Measurements from ENCODE around the gene NALCN.
"Not testable (repeated sequence)": the region's sequence is repeated elsewhere in the genome, so short reads cannot be mapped to it uniquely, and the experiment has no call there.

DNA sequence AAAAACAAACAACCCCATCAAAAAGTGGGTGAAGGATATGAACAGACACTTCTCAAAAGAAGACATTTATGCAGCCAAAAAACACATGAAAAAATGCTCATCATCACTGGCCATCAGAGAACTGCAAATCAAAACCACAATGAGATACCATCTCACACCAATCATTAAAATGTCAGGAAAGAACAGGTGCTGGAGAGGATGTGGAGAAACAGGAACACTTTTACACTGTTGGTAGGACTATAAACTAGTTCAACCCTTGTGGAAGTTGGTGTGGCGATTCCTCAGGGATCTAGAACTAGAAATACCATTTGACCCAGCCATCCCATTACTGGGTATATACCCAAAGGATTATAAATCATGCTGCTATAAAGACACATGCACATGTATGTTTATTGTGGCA, 102.8 kb downstream of the NALCN start:
- TF ChIP-seq, protein P1, sequence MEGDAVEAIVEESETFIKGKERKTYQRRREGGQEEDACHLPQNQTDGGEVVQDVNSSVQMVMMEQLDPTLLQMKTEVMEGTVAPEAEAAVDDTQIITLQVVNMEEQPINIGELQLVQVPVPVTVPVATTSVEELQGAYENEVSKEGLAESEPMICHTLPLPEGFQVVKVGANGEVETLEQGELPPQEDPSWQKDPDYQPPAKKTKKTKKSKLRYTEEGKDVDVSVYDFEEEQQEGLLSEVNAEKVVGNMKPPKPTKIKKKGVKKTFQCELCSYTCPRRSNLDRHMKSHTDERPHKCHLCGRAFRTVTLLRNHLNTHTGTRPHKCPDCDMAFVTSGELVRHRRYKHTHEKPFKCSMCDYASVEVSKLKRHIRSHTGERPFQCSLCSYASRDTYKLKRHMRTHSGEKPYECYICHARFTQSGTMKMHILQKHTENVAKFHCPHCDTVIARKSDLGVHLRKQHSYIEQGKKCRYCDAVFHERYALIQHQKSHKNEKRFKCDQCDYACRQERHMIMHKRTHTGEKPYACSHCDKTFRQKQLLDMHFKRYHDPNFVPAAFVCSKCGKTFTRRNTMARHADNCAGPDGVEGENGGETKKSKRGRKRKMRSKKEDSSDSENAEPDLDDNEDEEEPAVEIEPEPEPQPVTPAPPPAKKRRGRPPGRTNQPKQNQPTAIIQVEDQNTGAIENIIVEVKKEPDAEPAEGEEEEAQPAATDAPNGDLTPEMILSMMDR (IDR thresholded peaks at IDR 0.05) = not testable (repeated sequence)
- not testable (repeated sequence) for TF ChIP-seq POLR2A (IDR thresholded peaks at IDR 0.05)

Data from right lobe of liver (tissue), 4 donors.